HEK293 (cell line): ENCODE measurements around the gene COA8.

Experiments used
- CTCF ChIA-PET: fragments of 350-600 bp; formaldehyde crosslinking; extraction: SDS; loops from one replicate; lab custom pipeline; 2021; ENCODE audit warnings: antibody characterized with exemption; lab: Yijun Ruan, JAX
- POLR2A ChIA-PET: fragments of 300-600 bp; formaldehyde crosslinking; extraction: SDS; loops from one replicate; lab custom pipeline; 2020; ENCODE audit warnings: antibody characterized with exemption, inconsistent platforms; lab: Yijun Ruan, JAX
- H3K27ac ChIP-seq: fragments of 200-500 bp; sonication (Bioruptor generic); 2 replicates; pipeline ENCODE4 v1.5.1; 2014; ENCODE audit warnings: low read depth, low read length, control low read depth, inconsistent platforms; ENCODE audit errors: extremely low read depth
- H3K36me3 ChIP-seq, 2 experiments: fragments of 200-500 bp in 1 of 2; sonication (Bioruptor generic) in 1 of 2; 1 replicate in 1 of 2; 2 replicates in 1 of 2; pipeline ENCODE4 v1.5.1; 2014 to 2017; ENCODE audit warnings: inconsistent platforms in 2 of 2, low read length in 2 of 2; ENCODE audit not compliant: control insufficient read depth in 2 of 2, insufficient read depth in 1 of 2
- H3K4me1 ChIP-seq: fragments of 200-500 bp; sonication (Bioruptor generic); 2 replicates; pipeline ENCODE4 v1.5.1; 2014; ENCODE audit warnings: mild to moderate bottlenecking, low read length, inconsistent platforms; ENCODE audit not compliant: control insufficient read depth, insufficient read depth
- H3K4me3 ChIP-seq: 2 replicates; pipeline ENCODE4 v1.5.1; 2011; ENCODE audit warnings: low read depth, mild to moderate bottlenecking, control low read depth, low read length, moderate library complexity
- H3K9me3 ChIP-seq: fragments of 200-500 bp; sonication (Bioruptor generic); 2 replicates; pipeline ENCODE4 v1.5.1; 2014; ENCODE audit warnings: low read depth, low read length, inconsistent platforms; ENCODE audit not compliant: control insufficient read depth, insufficient read depth
- GLIS1 ChIP-seq: fragments of 450-650 bp; formaldehyde crosslinking; IDR thresholded peaks from 2 replicates; pipeline ENCODE4 v1.5.1; 2016; ENCODE audit warnings: missing biosample characterization, missing genetic modification characterization
- KLF10 ChIP-seq: fragments of 450-650 bp; IDR thresholded peaks from 2 replicates; pipeline ENCODE4 v1.5.1; 2018; ENCODE audit warnings: missing biosample characterization, mild to moderate bottlenecking, missing genetic modification characterization
- MYNN ChIP-seq: fragments of 450-650 bp; formaldehyde crosslinking; IDR thresholded peaks from 2 replicates; pipeline ENCODE4 v1.5.1; 2016; ENCODE audit warnings: missing biosample characterization, missing genetic modification characterization, borderline replicate concordance
- OVOL3 ChIP-seq: fragments of 450-650 bp; formaldehyde crosslinking; IDR thresholded peaks from 2 replicates; pipeline ENCODE4 v1.5.1; 2016; ENCODE audit warnings: missing biosample characterization, missing genetic modification characterization
- SCRT2 ChIP-seq: fragments of 450-650 bp; formaldehyde crosslinking; IDR thresholded peaks from 2 replicates; pipeline ENCODE4 v1.5.1; 2016; ENCODE audit warnings: missing biosample characterization, missing genetic modification characterization
- TRIM28 ChIP-seq: IDR thresholded peaks from 2 replicates; pipeline ENCODE4 v1.6.1; 2011; ENCODE audit warnings: low read length, control low read depth, borderline replicate concordance
- ZBTB17 ChIP-seq: fragments of 450-650 bp; formaldehyde crosslinking; IDR thresholded peaks from 2 replicates; pipeline ENCODE4 v1.5.1; 2016; ENCODE audit warnings: missing biosample characterization, missing genetic modification characterization
- ZFHX2 ChIP-seq: fragments of 450-650 bp; formaldehyde crosslinking; conservative IDR thresholded peaks from 2 replicates; pipeline ENCODE4 v1.5.1; 2016; ENCODE audit warnings: missing biosample characterization, missing genetic modification characterization
- ZFP37 ChIP-seq: fragments of 450-650 bp; formaldehyde crosslinking; IDR thresholded peaks from 2 replicates; pipeline ENCODE4 v1.5.1; 2016; ENCODE audit warnings: missing biosample characterization, missing genetic modification characterization
- ZNF335 ChIP-seq: fragments of 450-650 bp; formaldehyde crosslinking; conservative IDR thresholded peaks from 2 replicates; pipeline ENCODE4 v1.5.1; 2016; ENCODE audit warnings: missing biosample characterization, missing genetic modification characterization
- ZNF366 ChIP-seq: fragments of 450-650 bp; formaldehyde crosslinking; conservative IDR thresholded peaks from 2 replicates; pipeline ENCODE4 v1.5.1; 2016; ENCODE audit warnings: missing biosample characterization, missing genetic modification characterization
- ZNF394 ChIP-seq: fragments of 450-650 bp; formaldehyde crosslinking; IDR thresholded peaks from 2 replicates; pipeline ENCODE4 v1.5.1; 2016; ENCODE audit warnings: missing biosample characterization, missing genetic modification characterization, mild to moderate bottlenecking, moderate library complexity, borderline replicate concordance
- ZNF548 ChIP-seq: fragments of 450-650 bp; formaldehyde crosslinking; IDR thresholded peaks from 2 replicates; pipeline ENCODE4 v1.5.1; 2016; ENCODE audit warnings: missing biosample characterization, missing genetic modification characterization
- ZNF558 ChIP-seq: fragments of 450-650 bp; formaldehyde crosslinking; IDR thresholded peaks from 2 replicates; pipeline ENCODE4 v1.5.1; 2016; ENCODE audit warnings: missing biosample characterization, missing genetic modification characterization
- ZNF707 ChIP-seq: fragments of 450-650 bp; formaldehyde crosslinking; IDR thresholded peaks from 2 replicates; pipeline ENCODE4 v1.5.1; 2016; ENCODE audit warnings: missing biosample characterization, missing genetic modification characterization
- ZNF747 ChIP-seq: fragments of 450-650 bp; formaldehyde crosslinking; IDR thresholded peaks from 2 replicates; pipeline ENCODE4 v1.5.1; 2016; ENCODE audit warnings: missing biosample characterization, missing genetic modification characterization
- ZNF785 ChIP-seq: fragments of 450-650 bp; formaldehyde crosslinking; IDR thresholded peaks from 2 replicates; pipeline ENCODE4 v1.5.1; 2016; ENCODE audit warnings: missing biosample characterization, missing genetic modification characterization
- TF ChIP-seq, protein P1 (sequence below): IDR thresholded peaks from 2 replicates; pipeline ENCODE4 v1.6.1; 2011; ENCODE audit warnings: mild to moderate bottlenecking, low read depth, low read length, borderline replicate concordance
- TF ChIP-seq, protein P2 (sequence below): fragments of 450-650 bp; formaldehyde crosslinking; IDR thresholded peaks from 2 replicates; pipeline ENCODE4 v1.5.1; 2016; ENCODE audit warnings: missing biosample characterization, missing genetic modification characterization
- TF ChIP-seq, protein P3 (sequence below): sonication (generic); formaldehyde crosslinking; IDR thresholded peaks from 2 replicates; pipeline ENCODE4 v1.8.1; 2022; ENCODE audit warnings: mild to moderate bottlenecking, moderate library complexity, missing genetic modification reagents

The COA8 gene

DNA sequence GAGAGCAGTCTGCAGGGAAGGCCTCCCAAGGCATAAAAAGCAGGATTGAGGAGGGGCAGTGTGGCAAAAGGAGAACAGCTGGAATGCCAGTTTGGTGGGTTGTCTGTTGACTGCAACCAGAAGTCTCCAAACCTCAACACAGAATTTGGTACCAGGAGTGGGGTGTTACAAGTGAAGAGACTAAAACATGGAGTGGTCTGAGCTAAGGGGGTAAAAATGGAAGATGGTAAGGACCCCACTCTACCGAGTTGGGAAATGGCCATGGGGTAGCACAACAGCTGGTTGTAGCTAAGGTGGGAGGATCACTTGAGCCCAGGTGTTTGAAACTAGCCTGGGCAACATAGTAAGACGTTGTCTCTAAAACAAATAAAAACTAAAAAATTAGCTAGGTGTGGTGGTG lies 48.5 kb downstream of the COA8 start:
- peak; percentile 100 for TF ChIP-seq ZNF707
- no peak for TF ChIP-seq ZNF366 (tag by site-specific recombination)
- Histone ChIP-seq H3K4me1 (no peaks in the 10 kb centered on the region; the same call in 1 of the 2 replicates), H3K9me3 (no peaks in the 10 kb centered on the region), H3K36me3 (no peaks in the 10 kb centered on the region), H3K27ac (no peak overlapping the region), H3K4me3 (no peak overlapping the region)
- ChIA-PET CTCF (interaction anchor here (0.5 to 0.9 kb wide), 3 partner anchors 65 to 388 kb away, joined by 3 to 4 read pairs (median 4); no protein-coding TSS in a partner anchor), POLR2A (no interaction called here)

DNA sequence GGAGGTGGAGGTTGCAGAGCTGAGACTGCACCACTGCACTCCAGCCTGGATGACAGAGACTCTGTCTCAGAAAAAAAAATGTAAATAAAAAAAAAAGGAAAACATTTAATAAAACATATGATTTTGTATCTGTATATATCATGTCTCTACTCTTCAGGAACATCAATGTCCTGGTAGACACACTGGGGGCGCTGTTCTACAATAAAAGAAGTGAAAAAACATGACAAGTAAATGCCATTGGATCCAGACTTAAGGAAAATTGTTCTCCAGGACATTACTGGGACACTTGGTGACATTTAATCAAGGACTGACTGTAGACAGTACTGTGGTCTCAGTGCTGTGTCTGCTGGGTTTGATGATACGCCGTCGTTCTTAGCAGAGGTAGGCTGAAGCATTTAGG lies 50.8 kb downstream of the COA8 start:
- POLR2A ChIA-PET: no interaction called here
- Histone ChIP-seq H3K36me3 (no peaks in the 10 kb centered on the region), H3K4me1 (no peaks in the 10 kb centered on the region), H3K9me3 (no peaks in the 10 kb centered on the region), H3K4me3 (no peak overlapping the region), H3K27ac (no peak overlapping the region)
- TF ChIP-seq ZNF558 (tag by site-specific recombination) (no peak), MYNN (no peak), TRIM28 (no peak), ZNF548 (no peak), ZBTB17 (tag by site-specific recombination) (no peak)
- TF ChIP-seq, protein P1, sequence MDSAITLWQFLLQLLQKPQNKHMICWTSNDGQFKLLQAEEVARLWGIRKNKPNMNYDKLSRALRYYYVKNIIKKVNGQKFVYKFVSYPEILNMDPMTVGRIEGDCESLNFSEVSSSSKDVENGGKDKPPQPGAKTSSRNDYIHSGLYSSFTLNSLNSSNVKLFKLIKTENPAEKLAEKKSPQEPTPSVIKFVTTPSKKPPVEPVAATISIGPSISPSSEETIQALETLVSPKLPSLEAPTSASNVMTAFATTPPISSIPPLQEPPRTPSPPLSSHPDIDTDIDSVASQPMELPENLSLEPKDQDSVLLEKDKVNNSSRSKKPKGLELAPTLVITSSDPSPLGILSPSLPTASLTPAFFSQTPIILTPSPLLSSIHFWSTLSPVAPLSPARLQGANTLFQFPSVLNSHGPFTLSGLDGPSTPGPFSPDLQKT: no peak
- CTCF ChIA-PET: no interaction called here

DNA sequence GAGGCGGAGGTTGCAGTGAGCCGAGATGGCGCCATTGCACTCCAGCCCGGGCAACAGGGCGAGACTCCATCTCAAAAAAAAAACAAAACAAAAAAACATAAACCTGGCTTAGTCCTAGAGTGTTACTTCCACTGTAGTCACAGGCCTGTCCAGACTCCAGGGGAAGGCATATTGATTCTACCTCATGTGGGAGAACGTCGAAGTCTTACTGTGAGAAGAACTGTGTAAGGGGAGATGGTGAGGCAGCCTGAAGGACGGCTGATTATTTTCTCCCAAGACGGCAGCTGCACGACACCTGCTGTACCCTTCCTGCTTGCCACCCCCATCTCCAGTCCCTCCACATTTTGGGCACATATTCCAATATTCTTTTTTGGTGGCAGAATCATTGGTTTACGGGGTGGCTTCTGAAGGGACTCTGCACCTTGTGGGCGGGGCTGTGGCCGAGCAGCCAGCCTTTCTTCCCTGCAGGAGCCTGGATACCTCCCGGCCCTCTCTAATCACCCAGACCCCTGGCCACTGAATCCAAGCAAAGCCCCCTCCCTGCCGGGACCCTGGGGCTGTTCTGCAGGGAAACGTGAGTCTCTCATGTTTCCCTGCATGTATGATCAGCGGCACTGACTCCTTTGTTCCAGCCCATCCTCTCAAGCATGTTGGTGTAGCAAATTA lies 54.0 kb downstream of the COA8 start:
- Histone ChIP-seq H3K9me3 (no peaks in the 10 kb centered on the region), H3K27ac (no peak overlapping the region), H3K4me3 (no peak overlapping the region), H3K36me3 (no peaks in the 10 kb centered on the region), H3K4me1 (no peaks in the 10 kb centered on the region)
- CTCF ChIA-PET: no interaction called here
- POLR2A ChIA-PET: no interaction called here
- TF ChIP-seq KLF10: no peak
- no peak for TF ChIP-seq ZNF747 (tag by site-specific recombination)
- TF ChIP-seq ZNF394 (tag by site-specific recombination): no peak
- no peak for TF ChIP-seq OVOL3 (tag by site-specific recombination)
- TF ChIP-seq ZNF785 (tag by site-specific recombination): no peak
- TF ChIP-seq ZFP37: no peak
- TF ChIP-seq, protein P2, sequence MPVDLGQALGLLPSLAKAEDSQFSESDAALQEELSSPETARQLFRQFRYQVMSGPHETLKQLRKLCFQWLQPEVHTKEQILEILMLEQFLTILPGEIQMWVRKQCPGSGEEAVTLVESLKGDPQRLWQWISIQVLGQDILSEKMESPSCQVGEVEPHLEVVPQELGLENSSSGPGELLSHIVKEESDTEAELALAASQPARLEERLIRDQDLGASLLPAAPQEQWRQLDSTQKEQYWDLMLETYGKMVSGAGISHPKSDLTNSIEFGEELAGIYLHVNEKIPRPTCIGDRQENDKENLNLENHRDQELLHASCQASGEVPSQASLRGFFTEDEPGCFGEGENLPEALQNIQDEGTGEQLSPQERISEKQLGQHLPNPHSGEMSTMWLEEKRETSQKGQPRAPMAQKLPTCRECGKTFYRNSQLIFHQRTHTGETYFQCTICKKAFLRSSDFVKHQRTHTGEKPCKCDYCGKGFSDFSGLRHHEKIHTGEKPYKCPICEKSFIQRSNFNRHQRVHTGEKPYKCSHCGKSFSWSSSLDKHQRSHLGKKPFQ (tag by site-specific recombination): no peak

DNA sequence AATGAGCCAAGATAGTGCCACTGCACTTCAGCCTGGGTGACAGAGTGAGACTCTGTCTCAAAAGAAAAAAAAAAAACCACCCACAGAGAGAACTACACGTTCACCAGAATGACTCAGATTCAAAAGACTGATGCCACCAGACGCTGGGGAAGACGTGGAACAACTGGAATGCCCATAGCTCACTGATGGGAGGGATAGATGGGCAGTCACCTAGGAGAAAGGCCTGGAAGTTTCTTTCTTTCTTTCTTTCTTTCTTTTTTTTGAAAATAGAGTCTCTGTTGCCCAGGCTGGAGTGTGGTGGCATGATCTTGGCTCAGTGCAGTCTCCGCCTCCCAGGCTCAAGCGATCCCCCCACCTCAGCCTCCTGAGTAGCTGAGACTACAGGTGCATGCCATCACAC lies 56.3 kb downstream of the COA8 start:
- Histone ChIP-seq H3K4me1 (no peaks in the 10 kb centered on the region), H3K27ac (no peak overlapping the region), H3K9me3 (no peaks in the 10 kb centered on the region), H3K36me3 (no peaks in the 10 kb centered on the region), H3K4me3 (no peak overlapping the region)
- CTCF ChIA-PET: no interaction called here
- POLR2A ChIA-PET: interaction anchor here (0.7 kb wide), 1 partner anchor 21 kb away, joined by 4 read pairs; no protein-coding TSS in a partner anchor
- TF ChIP-seq ZNF335 (tag by site-specific recombination) (no peak), ZFHX2 (peak; percentile 17; the same call in 1 of the 2 replicates), SCRT2 (tag by site-specific recombination) (peak; percentile 64; the same call in 1 of the 2 replicates), GLIS1 (tag by site-specific recombination) (peak; percentile 34; the same call in 1 of the 2 replicates)
- TF ChIP-seq, protein P3, sequence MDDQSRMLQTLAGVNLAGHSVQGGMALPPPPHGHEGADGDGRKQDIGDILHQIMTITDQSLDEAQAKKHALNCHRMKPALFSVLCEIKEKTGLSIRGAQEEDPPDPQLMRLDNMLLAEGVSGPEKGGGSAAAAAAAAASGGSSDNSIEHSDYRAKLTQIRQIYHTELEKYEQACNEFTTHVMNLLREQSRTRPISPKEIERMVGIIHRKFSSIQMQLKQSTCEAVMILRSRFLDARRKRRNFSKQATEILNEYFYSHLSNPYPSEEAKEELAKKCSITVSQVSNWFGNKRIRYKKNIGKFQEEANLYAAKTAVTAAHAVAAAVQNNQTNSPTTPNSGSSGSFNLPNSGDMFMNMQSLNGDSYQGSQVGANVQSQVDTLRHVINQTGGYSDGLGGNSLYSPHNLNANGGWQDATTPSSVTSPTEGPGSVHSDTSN (CRISPR knock-in tag): no peak
